ENCODE measurements around the gene SQOR. TPM values are rescaled to one million over a fixed set of nuclear protein-coding genes. Genes with fewer than 3 reads are reported as not detected.

The SQOR gene
- total RNA-seq, 4 donors from 2014 or later = 66.6 to 96.3 (median 87.1) TPM

DNA sequence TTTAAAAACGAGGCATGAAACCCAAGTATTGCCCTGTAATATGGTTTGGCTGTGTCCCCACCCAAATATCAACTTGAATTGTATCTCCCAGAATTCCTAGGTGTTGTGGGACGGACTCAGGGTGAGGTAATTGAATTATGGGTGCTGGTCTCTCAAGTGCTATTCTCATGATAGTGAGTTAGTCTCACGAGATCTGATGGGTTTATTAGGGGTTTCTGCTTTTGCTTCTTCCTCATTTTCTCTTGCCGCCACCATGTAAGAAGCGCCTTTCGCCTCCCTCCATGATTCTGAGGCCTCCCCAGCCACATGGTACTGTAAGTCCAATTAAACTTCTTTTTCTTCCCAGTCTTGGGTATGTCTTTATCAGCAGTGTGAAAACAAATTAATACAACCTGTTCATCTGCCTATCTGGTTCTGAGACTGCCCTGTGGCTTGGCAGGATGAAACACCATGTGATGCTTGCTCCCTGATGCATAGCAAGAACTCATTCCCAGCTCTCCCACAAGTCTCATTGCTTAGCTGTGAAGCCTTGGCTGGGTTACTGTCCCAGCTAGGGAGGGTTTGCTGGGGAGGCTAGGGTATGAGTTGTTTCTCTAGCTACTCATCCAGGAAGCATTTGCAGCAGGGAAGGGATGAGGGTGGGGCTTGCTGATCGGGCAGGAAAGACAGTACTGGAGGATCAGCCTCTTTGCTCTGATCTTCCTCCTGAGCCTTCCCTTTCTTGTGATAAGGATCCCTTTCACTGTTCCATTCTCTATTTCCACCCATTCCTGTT, 3.7 kb upstream of the SQOR start:
- no peak for ATAC-seq
- Histone ChIP-seq H3K27ac (peak overlapping the region in 3 of 4 donors; percentile 32 to 50 (median 34)), H3K9me3 (peaks cover 0 to 23% (median 0%) of the 10 kb centered on the region in 3 donors), H3K27me3 (no peaks in the 10 kb centered on the region), H3K4me3 (no peak overlapping the region), H3K36me3 (no peaks in the 10 kb centered on the region), H3K4me1 (peaks cover 0 to 13% (median 8%) of the 10 kb centered on the region in 3 donors)
- WGBS, 2 donors (ENCODE audit: low coverage in 1 of 2) = 64 to 74% methylated on average over 7 of the region's 7 CpGs
- TF ChIP-seq POLR2AphosphoS5 (IDR thresholded peaks at IDR 0.05) (no peak), EP300 (IDR thresholded peaks at IDR 0.05) (no peak), POLR2A (IDR thresholded peaks at IDR 0.05) (no peak)
- TF ChIP-seq, protein P1, sequence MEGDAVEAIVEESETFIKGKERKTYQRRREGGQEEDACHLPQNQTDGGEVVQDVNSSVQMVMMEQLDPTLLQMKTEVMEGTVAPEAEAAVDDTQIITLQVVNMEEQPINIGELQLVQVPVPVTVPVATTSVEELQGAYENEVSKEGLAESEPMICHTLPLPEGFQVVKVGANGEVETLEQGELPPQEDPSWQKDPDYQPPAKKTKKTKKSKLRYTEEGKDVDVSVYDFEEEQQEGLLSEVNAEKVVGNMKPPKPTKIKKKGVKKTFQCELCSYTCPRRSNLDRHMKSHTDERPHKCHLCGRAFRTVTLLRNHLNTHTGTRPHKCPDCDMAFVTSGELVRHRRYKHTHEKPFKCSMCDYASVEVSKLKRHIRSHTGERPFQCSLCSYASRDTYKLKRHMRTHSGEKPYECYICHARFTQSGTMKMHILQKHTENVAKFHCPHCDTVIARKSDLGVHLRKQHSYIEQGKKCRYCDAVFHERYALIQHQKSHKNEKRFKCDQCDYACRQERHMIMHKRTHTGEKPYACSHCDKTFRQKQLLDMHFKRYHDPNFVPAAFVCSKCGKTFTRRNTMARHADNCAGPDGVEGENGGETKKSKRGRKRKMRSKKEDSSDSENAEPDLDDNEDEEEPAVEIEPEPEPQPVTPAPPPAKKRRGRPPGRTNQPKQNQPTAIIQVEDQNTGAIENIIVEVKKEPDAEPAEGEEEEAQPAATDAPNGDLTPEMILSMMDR (IDR thresholded peaks at IDR 0.05) = no peak

DNA sequence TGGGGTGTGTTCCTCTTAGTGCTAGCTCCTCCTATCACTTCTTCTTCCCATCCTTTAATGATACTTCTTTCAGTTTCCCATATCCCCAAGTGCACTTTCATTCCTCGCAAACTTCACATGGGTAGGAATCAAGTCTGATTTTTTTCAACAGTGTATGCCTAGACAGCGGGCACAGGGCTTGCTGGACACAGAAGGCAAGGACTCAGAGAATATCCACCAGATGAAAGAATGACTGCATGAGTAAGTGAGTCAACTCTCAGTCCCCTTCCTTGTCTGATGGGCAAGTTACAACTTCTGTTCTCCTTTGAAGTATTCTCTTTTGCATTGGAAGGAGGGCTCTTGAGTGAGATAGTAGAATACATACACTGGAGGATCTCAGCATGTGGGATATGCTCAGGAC, 3.1 kb upstream of the SQOR start:
- Histone ChIP-seq H3K9me3 (peaks cover 0 to 16% (median 0%) of the 10 kb centered on the region in 3 donors), H3K4me1 (peaks cover 0 to 20% (median 15%) of the 10 kb centered on the region in 3 donors), H3K4me3 (no peak overlapping the region), H3K27me3 (no peaks in the 10 kb centered on the region), H3K36me3 (no peaks in the 10 kb centered on the region), H3K27ac (peak overlapping the region in 3 of 4 donors; percentile 32 to 50 (median 43))
- WGBS, 2 donors (ENCODE audit: low coverage in 1 of 2) = 80% methylated on average over 1 of the region's 2 CpGs; no CpG with 5 or more reads in 1 of the 2 donors
- ATAC-seq = no peak
- TF ChIP-seq, protein P1 (IDR thresholded peaks at IDR 0.05) = no peak
- TF ChIP-seq POLR2A (IDR thresholded peaks at IDR 0.05) (no peak), EP300 (IDR thresholded peaks at IDR 0.05) (no peak), POLR2AphosphoS5 (IDR thresholded peaks at IDR 0.05) (no peak)

DNA sequence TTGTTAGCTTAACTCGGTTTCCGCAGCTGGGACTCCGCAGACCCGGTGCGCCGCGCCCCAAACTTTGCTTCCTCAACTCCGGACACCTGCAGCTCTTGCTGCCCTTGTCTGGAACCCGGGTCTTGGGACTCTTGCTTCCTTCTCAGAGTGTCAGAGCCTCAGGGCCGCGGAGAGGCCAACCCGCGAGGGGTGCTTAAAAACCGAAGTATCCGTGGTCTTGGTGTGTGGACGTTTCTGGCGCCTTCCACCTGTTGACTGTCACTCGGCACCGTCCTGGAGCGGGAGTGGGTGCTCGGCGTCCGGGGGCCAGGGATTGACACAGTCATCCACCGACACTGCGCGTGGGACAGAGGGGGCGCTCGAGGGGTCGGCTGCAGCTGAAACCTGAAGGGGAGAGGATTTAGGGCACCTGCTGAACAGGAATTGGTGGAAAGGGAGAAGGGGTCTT, 386 bp downstream of the SQOR start:
- Histone ChIP-seq H3K9me3 (no peaks in the 10 kb centered on the region), H3K36me3 (no peaks in the 10 kb centered on the region), H3K27ac (peak overlapping the region; percentile 86 to 96 (median 93)), H3K4me1 (peaks cover 0 to 54% (median 20%) of the 10 kb centered on the region in 3 donors), H3K4me3 (peak overlapping the region; percentile 82 to 88), H3K27me3 (no peaks in the 10 kb centered on the region)
- 1 to 3% methylated on average over 6 to 16 of the region's 29 CpGs for WGBS, 2 donors (ENCODE audit: low coverage in 1 of 2)
- TF ChIP-seq POLR2A (IDR thresholded peaks at IDR 0.05) = no peak
- TF ChIP-seq, protein P1 (IDR thresholded peaks at IDR 0.05) = peak in 3 of 4 experiments; percentile 39 to 63 (median 55)
- ATAC-seq = peak; percentile 48

DNA sequence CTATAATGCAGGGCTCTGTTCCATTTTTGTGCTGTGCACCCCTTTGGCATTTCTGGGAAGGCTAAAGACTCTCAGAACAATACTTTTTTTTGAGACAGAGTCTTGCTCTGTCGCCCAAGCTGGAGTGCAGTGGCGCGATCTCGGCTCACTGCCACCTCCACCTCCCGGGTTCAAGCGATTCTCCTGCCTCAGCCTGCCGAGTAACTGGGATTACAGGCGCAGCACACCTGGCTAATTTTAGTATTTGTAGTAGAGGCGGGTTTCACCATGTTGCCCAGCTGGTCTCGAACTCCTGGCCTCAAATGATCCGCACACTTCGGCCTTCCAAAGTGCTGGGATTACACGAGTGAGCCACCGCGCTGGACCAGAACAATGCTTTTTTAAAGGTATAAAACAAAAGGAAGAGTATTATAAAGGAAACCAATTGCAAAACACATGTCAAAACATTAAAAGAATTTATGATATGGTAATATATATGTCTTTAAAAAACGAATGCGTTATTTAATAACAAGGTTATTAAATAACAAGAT, 999 bp downstream of the SQOR start:
- Histone ChIP-seq H3K36me3 (no peaks in the 10 kb centered on the region), H3K4me1 (peaks cover 4 to 60% (median 25%) of the 10 kb centered on the region in 3 donors), H3K9me3 (no peaks in the 10 kb centered on the region), H3K27me3 (no peaks in the 10 kb centered on the region), H3K4me3 (peak overlapping the region; percentile 82 to 88), H3K27ac (peak overlapping the region; percentile 86 to 96 (median 93))
- no peak for ATAC-seq
- 50 to 73% methylated on average over 11 to 13 of the region's 17 CpGs for WGBS, 2 donors (ENCODE audit: low coverage in 1 of 2)
- no peak for TF ChIP-seq POLR2A (IDR thresholded peaks at IDR 0.05)
- no peak for TF ChIP-seq EP300 (IDR thresholded peaks at IDR 0.05)
- TF ChIP-seq, protein P1 (IDR thresholded peaks at IDR 0.05) = no peak
- TF ChIP-seq POLR2AphosphoS5 (IDR thresholded peaks at IDR 0.05) = no peak

All from gastroesophageal sphincter (tissue), 4 donors.